Activated CD8-positive, alpha-beta memory T cell treated with anti-CD3 and anti-CD28 coated beads, Interleukin-2, amount 50 U/mL, for 24 hours (primary cell): ENCODE results near the gene TEX48.

Experiments used
- DNase-seq: peaks from one replicate; pipeline ENCODE4 v3.0.0-alpha.2; 2020; ENCODE audit errors: extremely low read depth

Gene TEX48

DNA sequence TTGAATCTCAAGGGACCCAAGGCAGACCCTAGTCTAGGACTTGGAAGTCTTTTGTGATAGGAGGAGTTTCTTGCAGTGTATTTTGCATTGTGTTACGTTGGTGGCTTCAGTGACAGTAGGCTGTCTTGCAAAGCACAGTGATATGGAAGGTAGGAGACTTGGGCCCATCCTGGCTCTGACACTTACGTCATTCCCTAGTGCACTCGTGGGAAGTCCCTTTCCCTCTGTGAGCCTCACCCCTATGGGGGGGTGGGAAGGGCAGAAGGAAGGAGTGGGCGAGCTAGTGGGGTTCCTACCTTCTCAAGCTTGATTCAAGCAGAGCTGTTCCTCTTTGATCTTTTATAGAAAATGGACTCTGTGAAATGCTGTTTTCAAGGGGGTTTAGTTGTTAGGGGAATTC lies 15.1 kb downstream of the TEX48 start:
- DNase-seq = no peak

DNA sequence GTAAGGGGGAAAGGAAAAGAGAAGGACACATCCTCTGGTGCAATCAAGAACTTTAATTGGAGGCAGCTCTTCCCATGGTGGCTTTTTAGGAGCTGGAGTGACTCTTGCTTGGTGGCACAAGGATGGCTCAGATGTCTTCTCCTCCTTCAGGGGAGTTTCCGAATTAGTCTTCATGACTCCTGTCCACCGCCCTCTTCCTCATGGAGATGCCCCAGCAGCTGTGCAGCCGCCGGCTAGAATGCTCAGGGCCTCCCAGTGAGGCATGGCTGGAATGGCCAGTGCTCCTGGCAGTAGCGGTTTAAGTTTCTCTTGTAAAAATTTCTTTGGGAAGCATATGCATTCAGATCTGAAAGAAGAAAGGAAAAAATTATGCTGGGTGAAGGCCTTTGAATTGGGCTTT lies 15.6 kb downstream of the TEX48 start:
- no peak for DNase-seq

GRCh38 chr9:114664181-114664580 lies 17.8 kb downstream of the TEX48 start:
- DNase-seq = no peak

DNA sequence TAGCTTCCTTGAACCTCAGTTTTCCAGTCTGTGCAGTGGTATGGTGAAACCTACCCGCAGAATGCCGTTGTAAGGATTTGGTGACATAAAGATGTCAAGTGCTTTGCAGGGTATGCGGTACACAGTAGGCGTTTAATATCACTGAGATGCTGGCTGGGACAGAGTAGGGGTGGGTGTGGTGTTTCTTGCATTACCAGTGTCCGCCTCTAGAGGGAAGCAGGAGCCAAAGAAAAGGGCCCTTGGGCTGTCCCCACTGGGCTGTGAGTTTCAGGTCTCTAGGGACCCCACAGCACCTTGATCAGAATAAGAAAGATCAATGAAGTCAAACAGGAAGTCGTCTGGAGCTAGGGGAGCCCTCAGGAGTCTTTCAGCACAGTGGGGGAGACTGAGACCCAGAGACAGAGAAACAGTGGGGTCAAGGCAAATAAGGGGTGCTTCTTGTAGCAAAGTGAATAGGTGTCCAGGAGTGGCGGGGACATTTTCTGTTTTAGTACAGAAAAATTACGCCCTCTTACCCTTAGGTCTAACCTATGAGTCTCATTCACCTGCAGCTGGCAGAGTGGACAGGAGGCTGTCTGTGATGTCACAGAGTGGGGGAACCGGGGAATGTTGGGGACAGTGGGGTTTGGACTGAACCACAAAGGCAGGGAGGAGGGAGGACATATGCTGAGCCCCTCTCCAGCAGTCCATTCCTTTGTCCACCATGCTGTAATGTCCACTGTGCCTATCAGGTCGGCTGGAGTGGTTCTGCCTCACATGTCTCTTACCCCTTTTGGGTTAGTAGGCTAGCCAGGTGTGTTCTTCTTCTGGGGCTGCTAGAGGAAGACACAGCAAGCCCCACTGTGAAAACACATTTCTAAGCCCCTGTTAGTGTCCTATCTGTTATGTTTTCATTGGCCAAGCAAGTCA lies 19.7 kb downstream of the TEX48 start:
- DNase-seq = peak; percentile 30

- DNase-seq = no peak
Measured at GRCh38 chr9:114657705-114658104, 24.3 kb downstream of the TEX48 start, which contains the start of gene TEX53. Gene TEX53 (minus strand): TSS chr9:114657805. CDS start chr9:114657774, 31 bp downstream.

DNA sequence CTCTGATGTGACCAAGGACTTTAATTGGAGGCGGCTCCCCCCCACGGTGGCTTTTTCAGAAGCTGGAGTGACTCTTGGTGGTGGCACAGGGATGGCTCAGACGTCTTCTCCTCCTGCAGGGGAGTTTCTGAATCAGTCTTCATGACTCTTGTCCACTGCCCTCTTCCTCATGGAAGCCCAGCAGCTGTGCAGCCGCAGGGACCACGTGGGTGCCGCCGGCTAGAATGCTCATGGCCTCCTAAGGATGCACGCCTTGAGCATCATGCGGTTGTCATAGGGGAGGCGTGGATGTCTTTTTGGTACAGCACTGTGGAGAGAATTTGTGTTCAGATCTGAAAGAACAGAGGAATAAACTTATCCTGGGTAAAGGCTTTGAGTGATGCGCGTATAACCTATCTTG lies 25.7 kb downstream of the TEX48 start:
- DNase-seq = no peak

- DNase-seq = no peak
Measured at GRCh38 chr9:114655689-114656088, 26.3 kb downstream of the TEX48 start.

DNA sequence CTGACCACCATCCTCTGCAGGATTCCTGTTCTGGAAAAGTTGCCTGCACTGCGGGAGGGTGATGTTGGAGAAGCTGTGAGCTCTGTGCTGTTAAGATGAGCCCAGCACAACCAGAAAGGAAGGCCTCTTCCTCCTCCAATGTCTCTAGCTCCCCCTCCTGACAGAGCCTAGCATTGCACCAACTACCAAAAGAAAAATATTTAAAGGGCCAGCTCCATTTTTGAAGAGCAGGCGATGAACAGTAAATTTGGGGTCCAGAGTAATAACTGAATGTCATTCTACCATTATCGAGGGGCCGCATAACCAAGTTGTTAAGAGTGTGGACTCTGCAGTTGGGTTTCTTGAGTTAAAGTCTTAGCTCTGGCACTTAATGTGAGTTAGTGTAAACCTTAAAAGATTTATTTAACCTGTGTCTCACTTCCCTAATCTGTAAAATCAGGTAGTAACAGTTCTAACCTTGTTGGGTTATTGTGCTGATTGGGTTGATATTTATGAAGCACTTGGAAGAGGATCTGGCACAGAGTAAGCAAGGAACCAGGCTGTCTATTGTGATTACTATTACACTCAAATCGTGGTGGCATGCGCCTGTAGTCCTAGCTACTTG lies 28.3 kb downstream of the TEX48 start:
- peak; percentile 39 for DNase-seq

DNA sequence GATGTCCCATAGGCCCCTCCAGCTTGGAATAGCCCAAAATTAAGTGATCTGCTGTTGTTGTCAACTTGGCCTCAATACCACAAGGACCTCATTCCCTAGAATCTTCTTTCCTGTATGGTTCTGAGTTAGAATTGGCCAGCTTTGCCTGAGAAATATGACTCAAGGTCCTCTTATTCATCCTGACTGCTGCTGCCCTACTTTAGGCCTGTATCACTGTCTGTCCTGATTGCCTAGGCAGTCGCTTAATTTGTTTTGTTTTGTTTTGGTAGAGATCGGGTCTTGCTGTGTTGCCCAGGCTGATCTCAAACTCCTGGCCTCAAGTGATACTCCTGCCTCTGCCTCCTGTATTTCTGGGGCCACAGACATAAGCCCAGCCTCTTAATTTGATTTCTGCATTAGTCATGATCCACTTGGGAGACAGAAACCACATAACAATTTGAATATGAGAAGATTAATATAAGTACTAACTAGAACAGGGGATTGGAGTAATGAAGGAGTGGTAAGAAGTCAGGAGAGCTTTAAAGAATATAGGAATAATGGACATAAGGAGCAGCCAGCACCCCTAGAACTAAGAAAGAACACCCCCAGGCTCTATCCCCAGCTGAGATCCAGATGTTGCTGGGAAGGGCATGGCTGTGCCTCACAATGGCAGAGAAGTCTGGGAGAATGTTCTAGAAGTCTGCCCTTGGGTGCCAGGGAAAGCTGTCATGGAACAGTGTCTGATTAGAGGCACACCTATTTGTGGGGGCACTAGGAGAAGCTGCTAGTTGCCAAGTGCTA lies 29.0 kb downstream of the TEX48 start:
- no peak for DNase-seq

GRCh38 chr9:114643896-114644295 lies 38.1 kb downstream of the TEX48 start:
- DNase-seq = no peak

- no peak for DNase-seq
Measured at GRCh38 chr9:114643001-114643400, 39.0 kb downstream of the TEX48 start.

- DNase-seq = no peak
Measured at GRCh38 chr9:114641967-114642366, 40.0 kb downstream of the TEX48 start.

DNA sequence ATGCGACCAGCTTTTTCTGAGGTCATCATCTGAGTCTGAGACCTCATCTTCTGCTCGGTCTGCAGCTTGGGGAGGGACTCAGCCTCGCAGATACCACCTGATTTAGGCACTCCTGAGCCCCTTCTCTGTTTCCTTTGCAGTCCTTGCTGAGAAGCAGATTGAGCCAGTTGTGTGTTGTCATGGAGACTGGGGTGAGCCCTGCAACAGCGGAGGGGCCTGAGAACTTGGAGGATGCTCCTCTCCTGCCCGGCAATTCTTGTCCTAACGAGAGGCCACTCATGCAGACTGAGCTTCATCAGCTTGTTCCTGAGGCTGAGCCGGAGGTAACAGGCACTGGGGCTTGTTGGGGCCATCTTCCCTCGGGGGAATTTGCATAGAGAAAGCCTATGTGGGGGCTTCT lies 43.6 kb downstream of the TEX48 start:
- DNase-seq = no peak

GRCh38 chr9:114634387-114634786 lies 47.6 kb downstream of the TEX48 start:
- no peak for DNase-seq

DNA sequence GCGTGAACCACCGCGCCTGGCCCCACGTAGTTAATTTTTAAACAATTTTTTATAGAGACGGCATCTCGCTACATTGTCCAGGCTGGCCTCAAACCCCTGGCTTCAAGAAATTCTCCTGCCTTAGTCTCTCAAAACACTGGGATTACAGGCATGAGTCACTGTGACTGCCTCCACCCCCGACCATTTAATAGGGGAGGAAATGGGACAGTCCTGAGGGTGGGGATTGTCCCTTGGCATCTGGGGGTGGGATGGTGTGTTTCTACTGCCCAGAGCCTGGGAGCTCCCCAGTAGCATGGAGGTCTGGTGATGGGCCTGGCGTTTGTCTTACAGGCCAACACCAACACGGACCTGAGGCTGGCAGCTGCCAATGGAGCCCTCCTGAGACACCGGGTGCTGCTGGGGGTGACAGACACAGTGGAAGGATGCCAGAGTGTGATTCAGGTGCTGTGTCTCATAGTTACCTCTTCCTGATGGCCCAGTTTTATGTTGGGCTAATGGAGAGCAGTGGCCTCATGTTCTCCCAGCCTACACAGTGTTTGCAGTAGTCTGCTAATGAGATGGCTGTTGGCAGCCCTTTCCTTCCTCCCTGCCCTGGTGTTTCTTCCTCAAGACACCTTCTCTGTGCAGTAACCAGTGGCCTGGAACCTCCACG lies 48.4 kb downstream of the TEX48 start:
- no peak for DNase-seq

- DNase-seq = no peak
Measured at GRCh38 chr9:114631166-114631565, 50.8 kb downstream of the TEX48 start.

DNA sequence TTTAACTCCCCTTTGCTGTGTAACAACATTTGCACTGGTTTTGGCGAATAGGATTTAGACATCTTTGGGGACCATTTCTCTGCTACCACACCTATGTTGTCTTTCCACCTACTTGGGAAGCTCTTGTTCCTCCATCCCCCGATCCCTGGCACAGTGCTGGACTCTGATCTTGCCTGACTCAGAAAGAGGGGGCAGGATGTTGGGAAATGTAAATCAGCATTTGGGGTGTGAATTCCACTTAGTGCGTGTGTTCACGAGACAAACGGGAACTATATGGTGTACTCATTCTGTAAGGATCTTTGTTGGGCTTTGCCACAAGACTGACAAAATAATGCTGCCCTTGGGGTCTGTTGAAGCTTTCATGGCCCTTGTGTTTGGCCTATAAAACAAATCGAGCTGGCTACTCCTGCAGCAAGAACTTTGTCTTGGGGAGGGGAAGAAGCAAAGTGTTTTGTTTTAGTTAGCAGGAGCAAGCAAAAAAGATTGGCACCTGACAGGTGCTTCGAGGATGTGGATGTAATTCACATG lies 52.4 kb downstream of the TEX48 start:
- DNase-seq = no peak

- no peak for DNase-seq
Measured at GRCh38 chr9:114627553-114627952, 54.4 kb downstream of the TEX48 start.

GRCh38 chr9:114626415-114627020 lies 55.5 kb downstream of the TEX48 start:
- DNase-seq = no peak

- no peak for DNase-seq
Measured at GRCh38 chr9:114624677-114625076, 57.3 kb downstream of the TEX48 start.

DNA sequence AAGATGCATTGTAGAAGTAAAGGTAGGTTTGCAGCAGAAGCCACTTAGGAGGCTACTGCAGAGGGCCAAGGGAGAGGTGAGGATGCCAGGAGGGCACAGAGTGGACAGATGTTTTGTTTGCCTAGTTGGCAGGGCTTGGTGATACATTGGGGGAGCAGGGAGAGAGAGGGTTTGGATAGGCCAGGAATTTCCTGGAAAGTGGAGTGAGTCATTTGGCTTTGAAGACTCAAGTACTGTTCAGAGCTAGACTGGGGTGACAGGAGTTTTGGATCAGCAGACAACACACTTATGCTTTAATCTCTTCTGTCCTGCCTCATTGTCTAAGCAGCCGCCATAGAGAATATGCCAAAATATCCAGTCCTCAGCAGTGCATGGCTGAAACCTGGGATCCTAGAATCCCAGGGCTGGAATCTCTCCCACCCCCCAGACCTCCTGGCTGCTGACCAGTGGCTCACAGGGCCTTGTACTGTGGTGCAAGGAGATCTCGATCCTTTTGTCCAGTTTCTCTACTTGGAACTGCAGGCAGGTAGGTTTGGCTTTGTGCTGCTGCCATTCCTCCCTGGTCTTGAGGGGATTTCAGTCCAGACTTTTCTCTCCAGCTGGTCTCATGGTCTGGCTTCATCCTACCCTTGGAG lies 59.9 kb downstream of the TEX48 start:
- no peak for DNase-seq
